Mononuclear cell (primary cell): ENCODE data around the gene RAD51B. TPM values are rescaled to one million over a fixed set of nuclear protein-coding genes. Genes with fewer than 3 reads are reported as not detected.

Experiments
- H3K27me3 ChIP-seq: 2 replicates; pipeline ENCODE4 v1.6.0; 2011; ENCODE audit warnings: low read length, control low read depth; ENCODE audit not compliant: insufficient read depth
- H3K4me1 ChIP-seq: 2 replicates; pipeline ENCODE4 v1.5.1; 2011; ENCODE audit warnings: mild to moderate bottlenecking, low read length, control low read depth; ENCODE audit not compliant: insufficient read depth
- H3K4me3 ChIP-seq: 2 replicates; pipeline ENCODE4 v1.5.1; 2011; ENCODE audit warnings: mild to moderate bottlenecking, low read length, moderate library complexity
- H3K9me3 ChIP-seq: 2 replicates; pipeline ENCODE4 v1.5.1; 2011; ENCODE audit warnings: low read depth, mild to moderate bottlenecking, control low read depth, low read length
- total RNA-seq: library from RNA; depleted of rRNA; stranded (reverse); fragments of >200 nt; gene quantifications from one replicate; pipeline ENCODE4 v1.2.3, GENCODE V29; 2012

RAD51B gene
- total RNA-seq, 1 donor, result 21.4 TPM

DNA sequence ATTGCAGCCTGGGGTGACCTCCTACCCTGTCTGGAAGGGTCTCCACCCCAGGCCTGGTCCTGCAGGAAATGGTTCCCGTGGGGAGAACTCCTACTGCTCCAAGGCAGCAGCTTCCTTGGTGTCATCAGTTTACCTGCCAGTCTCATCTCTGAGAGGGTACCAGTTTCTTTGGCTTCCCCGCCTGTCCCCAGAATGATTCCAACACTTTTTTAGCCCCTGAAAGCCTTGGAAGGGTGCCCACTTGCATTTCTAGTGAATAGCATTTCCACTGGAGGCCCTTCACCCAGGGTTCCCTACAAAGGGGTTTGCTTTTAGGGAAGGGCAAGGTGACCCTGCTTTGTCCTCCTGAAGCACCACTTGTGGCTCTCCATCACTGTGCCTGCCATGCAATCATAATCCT lies 689.0 kb downstream of the RAD51B start:
- Histone ChIP-seq H3K4me1 (peaks cover 48% of the 10 kb centered on the region), H3K27me3 (no peaks in the 10 kb centered on the region), H3K9me3 (no peaks in the 10 kb centered on the region), H3K4me3 (no peak overlapping the region)

DNA sequence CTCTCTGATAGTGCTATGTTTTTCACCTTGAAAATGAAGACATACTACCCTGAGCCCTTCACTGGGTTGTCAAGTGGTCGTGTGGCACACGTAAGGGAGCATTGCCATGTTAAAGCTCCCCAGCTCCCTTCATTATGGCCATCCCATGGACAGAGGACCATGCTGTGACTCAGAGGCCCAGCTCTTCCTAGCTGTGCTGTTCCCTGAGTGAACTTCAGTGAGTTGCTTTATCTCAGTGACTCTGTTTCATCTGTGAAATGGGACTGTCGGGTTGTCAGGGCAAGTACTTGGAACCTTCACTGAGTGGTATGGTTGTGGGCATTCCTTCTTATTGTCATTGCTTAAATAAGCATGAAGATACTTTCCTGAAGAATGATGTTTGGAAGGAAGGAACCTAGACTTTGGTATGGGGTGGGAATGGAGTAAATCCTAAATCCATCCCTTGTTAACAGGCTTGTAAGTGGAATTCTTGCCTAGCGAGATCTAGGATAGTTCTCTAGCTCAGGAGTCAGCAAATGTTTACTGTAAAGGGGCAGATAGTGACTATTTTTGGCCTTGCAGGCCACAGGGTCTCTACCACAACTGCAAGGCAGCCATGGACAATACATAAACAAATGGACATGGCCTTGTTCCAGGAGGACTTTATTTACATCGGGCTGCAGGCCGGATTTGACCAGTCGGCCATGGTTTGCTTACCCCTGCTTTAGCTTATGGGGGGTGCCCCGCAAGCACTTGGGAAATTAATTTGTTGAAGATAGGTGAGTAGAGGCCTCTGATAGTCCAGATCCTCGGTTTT lies 689.8 kb downstream of the RAD51B start:
- Histone ChIP-seq H3K9me3 (no peaks in the 10 kb centered on the region), H3K4me3 (no peak overlapping the region), H3K27me3 (no peaks in the 10 kb centered on the region), H3K4me1 (peaks cover 56% of the 10 kb centered on the region)

DNA sequence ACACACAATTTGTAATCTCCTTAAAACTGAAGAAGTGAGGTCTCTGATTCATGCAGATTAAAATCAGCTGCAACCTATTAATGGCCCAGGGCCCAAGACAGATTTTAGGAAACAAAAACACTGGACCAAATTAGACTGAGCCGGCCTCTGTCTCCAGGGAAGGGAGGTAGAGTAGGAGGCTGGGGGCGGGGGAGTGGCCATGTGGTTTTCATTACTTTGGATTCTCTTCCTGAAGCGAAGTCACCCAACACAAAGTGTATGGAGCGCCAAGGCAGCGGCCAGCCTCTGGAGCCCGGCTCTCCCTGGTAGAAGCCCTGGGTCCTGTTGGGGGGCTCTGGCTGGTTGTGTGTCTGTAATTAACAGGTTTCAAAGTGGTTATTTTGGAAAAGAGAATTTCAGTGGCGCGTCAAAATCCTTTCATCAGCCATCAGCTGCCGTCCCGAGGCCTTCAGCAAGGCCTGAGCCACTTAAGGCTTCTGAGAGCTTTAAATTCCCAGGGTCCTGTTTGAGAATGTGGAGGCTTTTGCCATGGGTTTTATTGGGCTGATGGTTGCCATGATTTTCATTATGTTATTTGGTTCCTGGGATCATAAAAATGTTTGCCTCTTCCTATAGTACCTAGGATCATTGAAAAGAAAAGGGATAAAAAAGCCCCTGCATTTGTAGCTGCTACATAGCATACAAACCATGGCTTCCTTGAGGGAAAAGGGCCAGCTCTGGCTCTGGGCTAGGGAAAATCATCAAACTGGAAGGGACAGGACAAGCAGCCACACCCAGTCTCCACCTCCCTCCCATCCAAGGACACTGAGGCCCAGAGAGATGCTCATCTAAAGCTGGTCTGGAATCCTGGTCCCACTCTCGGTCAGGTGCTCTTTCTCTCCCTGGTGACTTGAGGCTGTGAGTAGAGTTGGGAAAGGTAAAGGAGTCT lies 690.9 kb downstream of the RAD51B start:
- peaks cover 55% of the 10 kb centered on the region for H3K4me1 ChIP-seq
- H3K9me3 ChIP-seq, result no peaks in the 10 kb centered on the region
- H3K4me3 ChIP-seq, result no peak overlapping the region
- no peaks in the 10 kb centered on the region for H3K27me3 ChIP-seq

DNA sequence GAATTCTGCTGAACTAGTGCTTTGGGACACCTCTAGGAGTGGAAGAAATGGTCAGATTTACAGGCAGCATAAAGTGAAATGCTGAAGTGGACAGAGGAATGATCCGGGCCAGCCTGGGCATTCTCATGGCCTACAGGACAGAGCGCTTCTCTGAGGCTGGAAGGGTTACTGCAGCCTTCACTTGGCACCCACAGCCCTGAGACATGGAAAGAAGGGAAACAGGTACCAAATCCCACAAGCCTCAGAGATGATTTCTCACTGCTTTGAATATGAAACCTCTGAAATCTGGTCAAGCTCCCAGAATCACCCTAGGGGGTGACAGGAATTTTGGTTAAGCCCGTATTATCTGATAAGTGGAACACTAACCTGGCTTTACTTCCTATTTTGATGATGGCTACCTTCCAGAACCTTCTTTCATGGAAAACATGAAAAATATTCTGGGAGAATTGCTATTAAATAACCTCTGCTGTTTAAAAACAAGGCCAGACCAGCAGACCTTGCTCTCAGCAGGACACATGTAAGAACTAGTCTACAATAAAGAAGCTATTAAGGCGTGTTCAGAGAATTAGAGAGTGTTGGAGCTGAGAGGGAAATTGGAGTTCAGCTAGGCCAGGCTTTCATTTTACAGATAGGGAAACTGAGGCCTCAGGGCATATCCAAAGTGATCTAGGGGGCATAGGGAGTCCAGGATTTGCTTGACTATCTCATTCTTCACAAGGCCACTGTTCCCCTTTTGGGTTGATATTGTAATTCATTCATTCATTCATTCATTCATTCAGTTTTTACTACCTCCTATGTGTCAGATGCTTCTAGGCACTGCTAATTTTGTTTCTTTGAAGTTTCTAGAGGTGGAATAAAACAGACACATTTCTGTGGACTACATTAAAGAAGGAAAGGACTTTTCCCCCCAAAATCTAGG lies 691.8 kb downstream of the RAD51B start:
- Histone ChIP-seq H3K9me3 (no peaks in the 10 kb centered on the region), H3K27me3 (no peaks in the 10 kb centered on the region), H3K4me3 (no peak overlapping the region), H3K4me1 (peaks cover 46% of the 10 kb centered on the region)

DNA sequence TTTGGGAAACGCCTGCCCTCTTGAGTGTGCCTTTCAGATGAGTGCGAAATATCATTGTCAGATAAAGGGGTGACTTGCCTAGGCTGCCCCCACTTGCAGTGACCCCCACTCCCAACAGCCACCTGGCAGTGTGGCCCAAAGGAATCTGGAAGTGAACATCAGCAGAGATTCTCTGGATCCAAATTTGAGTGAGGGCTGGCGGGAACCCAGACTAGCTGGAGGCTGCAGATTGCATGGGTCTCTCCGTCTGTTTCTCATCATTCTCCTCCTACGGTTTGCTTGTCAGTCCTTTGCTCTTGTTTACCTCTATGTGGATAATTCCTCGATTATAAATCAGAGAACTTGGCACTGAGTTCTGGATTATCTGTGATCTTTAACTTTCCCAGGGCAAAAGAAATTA lies 692.5 kb downstream of the RAD51B start:
- H3K27me3 ChIP-seq, result no peaks in the 10 kb centered on the region

DNA sequence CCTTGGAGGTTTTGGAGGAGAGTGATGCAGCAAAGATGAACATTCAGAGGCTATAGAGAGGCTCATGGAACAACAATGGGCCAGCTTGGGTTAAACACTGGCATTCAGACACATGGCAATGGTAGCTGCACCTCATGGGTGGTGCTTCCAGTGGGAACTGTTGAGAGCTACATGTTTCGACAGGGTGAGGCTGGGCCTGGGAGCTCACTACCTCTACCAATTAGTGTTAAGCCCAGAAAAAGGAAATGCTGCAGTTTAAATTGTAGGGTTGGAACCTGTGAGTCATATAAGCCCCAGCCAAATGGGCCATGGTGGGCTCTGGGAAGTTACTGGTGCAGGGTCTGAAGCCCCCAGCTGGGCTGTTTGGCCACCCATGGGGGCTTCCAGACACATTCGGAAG lies 693.6 kb downstream of the RAD51B start:
- no peaks in the 10 kb centered on the region for H3K9me3 ChIP-seq
- no peak overlapping the region for H3K4me3 ChIP-seq
- H3K27me3 ChIP-seq, result no peaks in the 10 kb centered on the region
- H3K4me1 ChIP-seq, result peaks cover 28% of the 10 kb centered on the region

More for the DNA sequence above, 692.5 kb downstream of the RAD51B start:
- Histone ChIP-seq H3K4me3 (no peak overlapping the region), H3K4me1 (peaks cover 39% of the 10 kb centered on the region), H3K9me3 (no peaks in the 10 kb centered on the region)

DNA sequence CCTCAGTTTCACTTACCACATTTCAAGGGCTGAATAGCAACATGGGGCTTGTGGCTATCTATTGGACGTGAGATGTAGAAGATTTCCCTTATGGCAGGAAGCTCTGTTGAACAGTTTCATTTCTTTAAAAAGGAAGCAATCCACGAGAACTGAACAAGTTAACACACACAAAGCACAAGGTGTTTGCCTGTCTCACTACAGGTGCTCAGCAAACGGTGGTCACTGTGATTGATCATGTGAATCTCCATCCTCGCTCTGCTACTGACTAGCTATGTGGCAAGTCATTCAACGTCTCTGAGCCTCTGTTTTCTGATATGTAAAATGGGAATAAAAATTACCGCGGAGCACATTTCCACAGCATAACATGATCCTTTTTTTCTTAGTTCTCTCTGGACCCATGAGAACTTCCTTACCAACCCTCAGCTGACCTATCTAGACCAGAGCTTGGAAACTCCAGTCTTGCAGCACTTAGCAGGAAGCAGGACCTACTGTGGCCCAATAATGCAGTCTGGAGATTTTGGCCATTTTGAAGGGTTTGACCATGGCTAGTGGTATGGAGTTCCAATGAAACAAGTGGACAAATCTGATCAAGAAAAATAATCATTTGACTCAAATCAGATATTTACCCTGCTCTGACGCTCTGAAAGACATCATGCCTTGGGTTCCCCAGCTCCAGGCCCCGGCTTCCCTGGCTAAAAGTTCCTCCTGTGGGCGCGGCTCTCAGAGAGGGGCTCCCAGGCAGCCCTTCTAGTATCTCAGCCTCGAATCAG lies 694.4 kb downstream of the RAD51B start:
- H3K4me1 ChIP-seq, result peaks cover 32% of the 10 kb centered on the region
- no peak overlapping the region for H3K4me3 ChIP-seq
- H3K27me3 ChIP-seq, result no peaks in the 10 kb centered on the region
- H3K9me3 ChIP-seq, result no peaks in the 10 kb centered on the region

GRCh38 chr14:68514608-68515194 lies 695.1 kb downstream of the RAD51B start:
- H3K9me3 ChIP-seq, result no peaks in the 10 kb centered on the region
- H3K4me3 ChIP-seq, result no peak overlapping the region
- H3K4me1 ChIP-seq, result peaks cover 38% of the 10 kb centered on the region
- no peaks in the 10 kb centered on the region for H3K27me3 ChIP-seq

DNA sequence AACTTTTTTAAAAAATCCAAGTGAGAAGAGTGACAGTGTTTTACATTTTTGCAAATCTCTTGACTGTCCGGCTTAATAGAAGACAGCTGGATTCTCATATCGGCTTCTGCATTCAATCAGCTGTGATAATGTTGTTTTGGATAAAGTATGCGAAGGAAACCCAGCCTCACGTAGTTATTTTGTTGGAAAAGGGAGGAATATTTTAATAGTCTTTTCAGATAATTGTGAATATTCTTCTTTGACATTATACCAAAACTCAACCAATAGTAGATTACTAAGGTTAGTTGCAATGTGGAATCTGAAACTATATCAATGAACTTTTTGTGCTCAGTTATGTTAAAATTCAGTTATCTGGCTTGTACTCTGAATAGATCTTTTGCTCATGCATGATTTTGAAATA lies 696.8 kb downstream of the RAD51B start:
- peaks cover 39% of the 10 kb centered on the region for H3K4me1 ChIP-seq
- H3K27me3 ChIP-seq, result no peaks in the 10 kb centered on the region
- H3K4me3 ChIP-seq, result no peak overlapping the region
- H3K9me3 ChIP-seq, result no peaks in the 10 kb centered on the region

GRCh38 chr14:68518166-68518565 lies 698.6 kb downstream of the RAD51B start:
- H3K4me3 ChIP-seq, result no peak overlapping the region
- no peaks in the 10 kb centered on the region for H3K27me3 ChIP-seq
- no peaks in the 10 kb centered on the region for H3K9me3 ChIP-seq
- H3K4me1 ChIP-seq, result peaks cover 28% of the 10 kb centered on the region

DNA sequence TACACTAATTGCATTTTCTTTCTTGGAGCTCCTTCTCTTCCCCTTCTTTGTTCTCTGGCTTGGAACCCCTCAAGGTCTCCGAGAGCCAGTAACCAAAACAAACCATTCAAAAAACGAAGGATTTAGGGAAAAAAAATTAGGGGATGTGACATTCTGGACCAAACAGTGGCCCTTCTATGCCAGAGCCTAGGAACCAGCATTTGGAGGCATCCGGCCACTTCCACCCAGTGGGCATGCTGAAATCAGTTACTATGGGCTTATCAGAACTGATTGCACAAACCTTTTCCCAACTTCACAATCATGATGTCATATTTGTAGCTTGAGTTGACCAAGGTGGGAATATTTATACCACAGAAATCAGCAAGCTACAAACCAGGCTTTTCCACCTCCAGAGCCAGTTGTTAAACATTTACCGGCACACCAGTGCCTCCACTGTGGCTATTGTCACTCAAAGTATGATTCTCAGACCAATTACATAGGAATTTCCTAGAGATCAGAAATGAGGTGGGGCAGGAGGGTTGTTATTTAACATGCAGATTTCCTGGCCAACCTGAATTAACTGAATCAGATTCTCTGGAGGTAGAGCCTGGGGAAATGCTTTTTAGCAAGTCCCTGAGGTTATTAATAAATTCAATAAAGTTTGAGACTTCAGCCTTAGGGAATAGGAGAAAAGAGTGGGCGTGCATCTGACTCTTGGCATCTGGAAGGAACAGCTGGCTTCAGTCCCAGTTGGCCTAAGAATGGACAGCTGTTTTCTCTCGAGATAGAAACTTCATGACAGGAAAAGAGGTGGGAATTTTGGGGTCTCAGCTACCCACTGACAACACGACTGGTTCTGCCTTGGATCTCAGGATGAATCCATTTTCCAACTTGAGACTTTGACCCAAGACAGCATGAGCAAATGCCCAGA lies 699.4 kb downstream of the RAD51B start:
- no peaks in the 10 kb centered on the region for H3K27me3 ChIP-seq
- no peak overlapping the region for H3K4me3 ChIP-seq
- no peaks in the 10 kb centered on the region for H3K9me3 ChIP-seq
- peaks cover 20% of the 10 kb centered on the region for H3K4me1 ChIP-seq

DNA sequence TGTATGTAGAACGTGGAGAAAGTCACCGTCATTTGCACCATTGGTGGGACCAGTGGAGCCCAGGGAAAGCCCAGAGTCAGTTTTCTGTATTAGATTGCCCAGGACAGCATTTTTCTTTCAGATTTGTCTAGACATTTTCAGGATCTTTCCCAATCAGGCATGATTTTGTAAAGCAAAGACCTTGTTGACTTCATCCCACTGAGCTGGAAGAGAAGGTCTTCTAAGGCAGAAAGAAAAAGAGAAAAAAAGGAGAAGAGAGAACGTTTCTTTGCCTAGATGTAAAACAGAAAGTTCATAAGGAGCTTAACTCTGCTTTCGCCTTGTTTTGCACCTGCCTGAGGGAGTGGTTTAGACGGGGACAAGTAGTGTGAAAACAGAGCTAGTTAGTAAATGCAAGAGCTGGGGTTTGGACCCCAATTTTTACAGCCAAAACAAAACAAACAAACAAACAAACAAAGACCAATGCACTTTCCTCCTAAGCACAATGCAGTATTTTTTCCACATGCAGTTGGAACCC lies 700.1 kb downstream of the RAD51B start:
- Histone ChIP-seq H3K9me3 (no peaks in the 10 kb centered on the region), H3K4me1 (peaks cover 13% of the 10 kb centered on the region), H3K27me3 (no peaks in the 10 kb centered on the region), H3K4me3 (no peak overlapping the region)
